Fibroblast of pulmonary artery (primary cell): Measurements from ENCODE around the gene TASP1.

Experiments
- DNase-seq: peaks from one replicate; pipeline ENCODE4 v3.0.0-alpha.2; 2010; ENCODE audit warnings: low read depth
- H3K4me3 ChIP-seq: replicated peaks from 2 replicates; pipeline ENCODE4 v1.5.1; 2011; ENCODE audit warnings: low read depth, mild to moderate bottlenecking, control low read depth, low read length, moderate library complexity
- TF ChIP-seq, protein P1 (sequence below): IDR thresholded peaks from 2 replicates; pipeline ENCODE4 v1.5.1; 2011; ENCODE audit warnings: mild to moderate bottlenecking, control low read depth, low read length, inconsistent platforms; ENCODE audit errors: missing control alignments

The TASP1 gene

DNA sequence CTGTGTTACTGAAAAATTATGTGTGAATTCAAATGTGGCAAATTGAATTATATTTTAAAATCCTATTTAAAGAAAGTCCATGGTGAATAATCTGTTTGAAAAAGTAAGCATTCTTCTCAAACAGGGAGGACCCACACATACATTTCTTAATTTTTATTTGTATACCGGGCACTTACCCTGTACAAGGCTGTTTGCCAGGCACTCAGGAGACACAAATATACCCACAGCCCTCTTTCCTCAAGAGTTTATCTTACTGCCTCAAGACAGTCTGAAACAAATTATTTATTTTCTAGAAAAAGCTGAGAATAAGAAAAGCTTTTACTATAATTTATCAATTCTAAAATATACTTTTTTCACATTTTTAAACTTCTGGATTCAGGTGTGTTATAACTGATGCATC is 114.4 kb downstream of the TASP1 start:
- no peak overlapping the region for H3K4me3 ChIP-seq
- no peak for DNase-seq
- TF ChIP-seq, protein P1, sequence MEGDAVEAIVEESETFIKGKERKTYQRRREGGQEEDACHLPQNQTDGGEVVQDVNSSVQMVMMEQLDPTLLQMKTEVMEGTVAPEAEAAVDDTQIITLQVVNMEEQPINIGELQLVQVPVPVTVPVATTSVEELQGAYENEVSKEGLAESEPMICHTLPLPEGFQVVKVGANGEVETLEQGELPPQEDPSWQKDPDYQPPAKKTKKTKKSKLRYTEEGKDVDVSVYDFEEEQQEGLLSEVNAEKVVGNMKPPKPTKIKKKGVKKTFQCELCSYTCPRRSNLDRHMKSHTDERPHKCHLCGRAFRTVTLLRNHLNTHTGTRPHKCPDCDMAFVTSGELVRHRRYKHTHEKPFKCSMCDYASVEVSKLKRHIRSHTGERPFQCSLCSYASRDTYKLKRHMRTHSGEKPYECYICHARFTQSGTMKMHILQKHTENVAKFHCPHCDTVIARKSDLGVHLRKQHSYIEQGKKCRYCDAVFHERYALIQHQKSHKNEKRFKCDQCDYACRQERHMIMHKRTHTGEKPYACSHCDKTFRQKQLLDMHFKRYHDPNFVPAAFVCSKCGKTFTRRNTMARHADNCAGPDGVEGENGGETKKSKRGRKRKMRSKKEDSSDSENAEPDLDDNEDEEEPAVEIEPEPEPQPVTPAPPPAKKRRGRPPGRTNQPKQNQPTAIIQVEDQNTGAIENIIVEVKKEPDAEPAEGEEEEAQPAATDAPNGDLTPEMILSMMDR: no peak

DNA sequence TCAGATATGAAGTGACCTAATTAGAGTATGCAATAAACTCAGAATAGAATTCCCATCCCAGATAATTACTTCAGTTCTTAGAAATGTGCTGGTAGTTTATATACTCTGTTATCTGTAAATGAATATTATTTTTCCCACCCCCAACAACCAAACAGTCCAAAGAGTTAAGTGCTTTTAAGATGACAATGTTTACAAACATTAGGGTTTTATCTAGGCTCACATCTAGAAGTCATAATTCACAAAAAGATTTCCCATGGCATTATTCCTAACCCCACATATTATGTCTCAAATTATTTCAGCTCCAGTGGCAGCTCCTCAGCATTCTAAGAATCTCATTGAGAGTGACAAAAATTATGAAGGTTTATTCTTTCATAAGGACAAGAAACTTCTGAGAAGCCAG is 120.9 kb downstream of the TASP1 start:
- TF ChIP-seq, protein P1: no peak
- no peak overlapping the region for H3K4me3 ChIP-seq
- DNase-seq: no peak

DNA sequence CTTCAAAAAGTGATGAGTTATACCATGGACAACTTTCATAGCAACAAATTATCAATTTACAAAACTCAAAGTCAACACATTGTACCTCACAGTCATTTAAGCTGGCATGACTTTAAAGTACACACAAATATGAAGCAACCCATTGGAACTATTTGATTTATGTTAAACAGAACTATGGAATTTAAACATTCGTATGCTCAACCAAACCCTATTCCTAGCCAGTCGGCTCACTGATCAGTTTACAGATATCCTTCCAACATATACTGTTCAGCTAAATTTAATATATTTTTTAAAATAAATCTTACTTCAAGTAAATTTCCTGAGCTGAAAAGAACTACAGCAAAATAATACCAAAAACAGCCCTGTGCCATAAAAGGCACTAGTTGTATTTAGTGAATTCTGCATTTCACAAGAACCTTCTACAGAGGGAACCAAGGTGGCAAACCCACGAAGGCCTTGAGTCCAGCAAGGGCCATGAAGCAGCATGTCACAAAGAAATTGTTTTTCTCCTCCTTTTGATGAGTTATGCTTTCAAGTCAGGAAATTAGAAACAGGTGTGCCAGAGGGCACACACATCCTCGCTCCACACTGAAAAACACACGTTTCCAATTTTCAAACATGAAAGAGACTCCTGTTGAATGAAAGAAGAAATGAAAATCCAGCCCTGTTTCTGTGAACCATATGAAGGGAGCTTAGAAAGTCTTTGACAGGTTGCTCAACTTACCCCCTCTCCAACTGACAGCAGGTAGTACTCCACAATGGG is 122.8 kb downstream of the TASP1 start:
- TF ChIP-seq, protein P1: no peak
- H3K4me3 ChIP-seq: no peak overlapping the region
- no peak for DNase-seq

DNA sequence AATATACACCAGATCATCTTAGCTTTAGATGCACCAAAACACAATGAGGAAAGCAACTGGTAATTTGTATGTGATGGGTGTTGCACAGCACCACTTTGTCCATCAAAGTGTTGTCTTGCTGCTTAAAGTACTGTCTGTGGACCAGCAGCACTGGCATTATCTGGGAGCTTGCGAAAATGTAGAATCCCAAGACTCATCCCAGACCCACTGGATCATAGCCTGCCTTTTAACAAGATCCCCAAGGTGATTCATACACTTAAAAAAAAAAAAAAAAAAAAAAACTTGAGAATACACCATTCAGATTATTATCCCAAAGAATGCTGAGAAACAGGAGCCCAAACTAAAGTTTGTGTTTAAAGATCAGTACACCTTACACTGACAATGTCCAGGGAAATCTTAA is 123.4 kb downstream of the TASP1 start:
- TF ChIP-seq, protein P1: no peak
- DNase-seq: no peak
- H3K4me3 ChIP-seq: no peak overlapping the region

DNA sequence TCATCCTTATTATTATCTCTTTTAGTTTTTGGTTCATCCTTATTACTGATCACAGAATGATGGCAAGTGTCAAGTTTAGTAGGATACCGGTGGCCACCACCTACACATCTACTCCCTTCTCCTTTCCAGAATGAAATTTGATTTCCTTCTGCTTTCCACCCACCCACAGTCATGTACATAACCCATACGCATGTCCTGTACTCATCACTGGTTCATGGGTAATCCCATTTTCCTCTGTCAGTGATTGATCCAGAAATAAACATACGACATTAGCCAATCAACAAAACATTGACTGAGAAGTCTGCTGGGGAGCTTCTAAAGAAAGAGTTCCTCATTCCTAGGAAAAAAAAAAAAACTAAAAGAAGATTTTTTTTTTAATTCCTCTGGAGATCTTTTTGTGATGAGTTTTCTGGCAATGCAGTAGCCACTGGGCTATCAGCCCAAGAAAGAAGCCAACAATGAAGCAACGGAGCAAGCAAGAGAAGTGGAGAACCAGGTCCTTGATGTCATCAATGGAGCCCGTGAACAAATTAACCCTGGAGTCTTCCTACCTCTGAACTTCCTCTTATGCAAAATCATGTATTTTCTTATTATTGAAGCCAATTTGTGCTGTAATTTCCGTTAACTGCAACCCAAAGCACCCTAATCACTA is 127.8 kb downstream of the TASP1 start:
- no peak for DNase-seq
- H3K4me3 ChIP-seq: no peak overlapping the region
- TF ChIP-seq, protein P1: no peak

DNA sequence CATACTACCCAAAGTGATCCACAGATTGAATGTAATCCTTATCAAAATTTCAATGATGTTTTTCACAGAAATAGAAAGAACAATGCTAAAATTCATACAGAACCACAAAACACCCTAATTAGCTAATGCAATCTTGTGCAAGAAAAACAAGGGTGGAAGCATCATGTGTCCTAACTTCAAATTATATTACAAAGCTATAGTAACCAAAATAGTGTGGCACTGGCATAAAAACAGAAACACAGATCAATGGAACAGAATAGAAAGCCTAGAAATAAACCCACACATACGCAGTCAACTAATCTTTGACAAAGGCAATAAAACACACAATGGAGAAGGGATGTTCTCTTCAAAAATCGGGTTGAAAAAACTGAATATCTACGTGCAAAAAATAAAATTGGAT is 131.1 kb downstream of the TASP1 start:
- H3K4me3 ChIP-seq: no peak overlapping the region
- no peak for DNase-seq
- TF ChIP-seq, protein P1: no peak
